Activated CD8-positive, alpha-beta memory T cell treated with anti-CD3 and anti-CD28 coated beads for 24 hours (primary cell): ENCODE results near the gene U2SURP.
"Not testable (repeated sequence)": the region's sequence is repeated elsewhere in the genome, so short reads cannot be mapped to it uniquely, and the experiment has no call there.

Source experiments
- DNase-seq: peaks from one replicate; pipeline ENCODE4 v3.0.0-alpha.2; 2020

Gene U2SURP

DNA sequence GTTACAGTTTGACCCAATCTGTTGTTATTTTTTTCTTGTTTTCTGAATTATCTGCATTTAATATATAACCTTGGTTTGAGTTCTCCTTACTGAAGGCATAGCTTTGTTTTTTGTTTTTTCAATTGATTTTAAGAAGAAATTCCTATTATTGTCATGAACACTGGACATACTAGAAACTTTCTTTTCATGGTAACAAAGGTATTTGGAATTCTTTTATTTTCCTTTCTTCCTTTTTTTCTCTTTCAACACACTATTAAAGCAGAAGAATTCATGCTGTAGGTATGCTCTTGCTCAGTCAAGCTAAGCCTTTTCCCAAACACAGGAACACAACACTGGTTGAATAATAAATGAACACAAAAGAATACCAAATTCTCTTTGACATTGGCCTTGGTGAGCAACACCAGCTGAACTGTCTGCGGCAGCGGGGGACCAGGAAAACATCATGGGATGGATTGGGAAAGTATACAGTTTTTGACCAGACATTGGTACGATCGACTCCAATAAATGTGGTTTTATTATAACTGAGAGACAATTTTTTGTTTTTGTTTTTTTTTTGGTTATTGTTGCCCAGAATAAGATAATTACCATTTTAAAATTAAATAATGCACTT lies 23.1 kb downstream of the U2SURP start:
- no peak for DNase-seq

DNA sequence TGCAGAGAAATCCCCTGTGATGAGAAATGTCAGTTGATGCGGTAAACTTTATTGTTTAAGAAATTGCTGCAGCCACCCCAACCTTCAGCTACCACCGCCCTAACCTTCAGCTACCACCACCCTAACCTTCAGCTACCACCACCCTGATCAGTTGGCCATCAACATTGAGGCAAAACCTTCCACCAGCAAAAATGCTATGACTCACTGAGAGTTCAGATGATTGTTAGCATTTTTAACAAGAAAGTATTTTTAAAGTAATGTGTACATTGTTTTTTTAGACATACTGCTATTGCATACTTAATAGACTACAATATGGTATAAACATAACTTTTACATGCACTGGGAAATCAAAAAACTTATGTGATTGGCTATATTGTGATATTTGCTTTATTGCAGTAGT lies 30.0 kb downstream of the U2SURP start:
- no peak for DNase-seq

DNA sequence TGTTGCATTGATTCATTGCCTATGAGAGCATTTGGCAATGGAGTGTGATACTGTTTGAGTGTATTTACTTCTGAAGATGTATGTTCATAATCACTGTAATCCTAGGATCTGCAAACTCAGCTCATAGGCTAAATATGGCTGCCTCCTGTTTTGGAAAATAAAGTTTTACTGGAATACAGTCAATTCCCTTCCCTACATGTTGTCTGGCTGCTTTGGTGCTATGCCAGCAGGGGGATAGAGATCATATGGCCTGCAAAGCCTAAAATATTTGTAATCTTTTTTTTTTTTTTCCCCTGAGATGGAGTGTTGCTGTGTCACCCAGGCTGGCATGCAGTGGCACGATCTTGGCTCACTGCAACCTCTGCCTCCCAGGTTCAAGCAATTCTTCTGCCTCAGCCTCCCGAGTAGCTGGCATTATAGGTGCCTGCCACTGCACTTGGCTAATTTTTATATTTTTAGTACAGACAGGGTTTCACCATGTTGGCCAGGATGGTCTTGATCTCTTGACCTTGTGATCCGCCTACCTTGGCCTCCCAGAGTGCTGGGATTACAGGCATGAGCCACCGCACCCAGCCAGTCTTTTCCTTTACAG lies 30.5 kb downstream of the U2SURP start:
- DNase-seq: not testable (repeated sequence)

DNA sequence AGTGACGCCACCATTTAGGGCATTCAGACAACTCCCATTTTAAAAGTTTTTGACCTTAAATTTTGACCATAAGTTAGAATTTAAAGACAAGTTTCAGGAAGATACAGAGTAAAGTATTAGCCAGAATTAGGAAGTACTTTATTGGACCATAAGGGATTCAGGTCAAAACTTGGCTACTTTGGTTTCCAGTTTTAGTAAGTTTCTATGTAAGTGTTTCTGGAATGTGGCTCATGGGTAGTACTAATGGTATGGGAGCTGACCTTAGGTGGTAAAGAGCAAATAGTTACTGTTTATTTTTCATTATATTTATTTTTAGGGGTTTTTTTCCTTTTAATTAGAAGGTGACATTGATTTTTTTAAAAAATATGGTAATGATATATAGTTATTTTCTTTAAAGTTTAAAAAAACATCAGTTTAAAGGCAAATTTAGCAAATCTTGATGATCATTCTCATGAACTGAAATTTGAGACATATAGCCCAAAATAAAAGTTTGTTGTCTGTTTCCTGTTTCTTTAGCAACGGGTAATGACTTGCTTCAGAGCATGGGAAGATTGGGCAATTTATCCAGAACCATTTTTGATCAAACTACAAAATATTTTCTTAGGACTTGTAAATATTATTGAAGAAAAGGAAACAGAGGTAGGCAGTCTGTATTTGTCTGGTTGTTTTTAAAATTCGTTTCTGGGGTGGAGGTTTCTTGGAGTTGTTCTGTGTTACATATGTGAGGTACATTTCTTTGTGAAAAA lies 34.3 kb downstream of the U2SURP start:
- DNase-seq: no peak

DNA sequence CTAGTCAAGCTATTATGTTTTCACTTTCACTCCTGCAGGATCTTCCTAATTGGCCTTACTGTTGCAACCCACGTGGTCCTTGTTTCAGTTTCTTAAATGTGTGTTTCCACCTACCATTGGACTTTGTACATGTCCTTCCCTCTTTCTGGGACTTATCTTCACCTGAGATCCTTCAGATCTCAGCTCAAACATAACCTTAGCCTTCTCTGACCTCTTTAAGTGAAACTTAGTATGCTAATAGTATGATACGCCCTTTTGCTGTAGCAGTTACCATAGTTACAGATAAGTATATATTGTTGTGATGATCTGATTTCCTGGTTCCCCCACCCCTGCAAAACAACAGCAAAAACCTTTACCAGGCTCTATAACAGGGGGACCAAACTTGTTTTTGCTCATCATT lies 35.2 kb downstream of the U2SURP start:
- DNase-seq: no peak

DNA sequence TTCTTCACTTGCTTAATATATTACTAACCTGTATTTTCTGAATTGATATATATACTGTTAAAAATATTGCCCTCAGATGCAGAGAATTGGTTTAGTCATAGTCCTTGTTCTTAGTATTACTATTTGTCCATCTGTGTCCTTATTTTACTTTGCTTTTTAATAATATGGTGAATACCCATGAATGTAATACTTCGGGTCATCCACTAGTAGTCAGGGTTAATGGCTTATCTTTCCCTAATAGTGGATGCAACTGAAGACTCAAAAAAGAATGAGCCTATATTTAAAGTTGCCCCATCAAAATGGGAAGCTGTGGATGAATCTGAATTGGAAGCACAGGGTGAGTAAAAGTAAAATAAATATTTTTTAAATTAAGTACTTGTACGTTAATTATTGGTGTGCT lies 36.5 kb downstream of the U2SURP start:
- DNase-seq: no peak

DNA sequence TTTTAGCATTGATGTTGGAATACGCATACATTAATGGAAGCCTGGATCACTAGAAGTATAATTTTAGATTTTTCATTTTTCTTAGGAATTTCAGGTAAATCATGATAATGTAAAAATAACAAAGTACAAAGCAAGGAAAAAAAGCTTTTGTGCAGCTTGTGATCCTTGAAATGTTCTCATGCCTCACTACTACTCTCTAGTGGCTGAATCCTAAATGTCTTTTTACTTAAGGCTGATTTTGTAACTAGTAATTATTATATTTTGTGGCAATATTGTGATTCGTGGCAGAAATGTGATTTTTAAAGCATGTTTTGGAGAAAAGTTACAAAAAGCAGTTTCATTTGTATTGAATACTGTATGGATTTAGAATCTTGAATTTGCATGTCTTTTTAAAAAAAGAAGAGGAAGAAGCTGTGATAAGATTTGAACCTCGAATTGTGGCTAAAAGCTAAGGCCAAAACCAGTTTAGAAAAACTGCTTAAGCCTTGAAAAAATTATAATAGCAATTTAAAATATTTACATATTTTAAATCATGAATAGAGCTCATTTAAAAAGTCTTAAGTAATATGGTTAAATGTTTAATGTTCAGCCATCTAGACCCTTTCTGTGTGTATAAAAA lies 39.0 kb downstream of the U2SURP start:
- DNase-seq: no peak

DNA sequence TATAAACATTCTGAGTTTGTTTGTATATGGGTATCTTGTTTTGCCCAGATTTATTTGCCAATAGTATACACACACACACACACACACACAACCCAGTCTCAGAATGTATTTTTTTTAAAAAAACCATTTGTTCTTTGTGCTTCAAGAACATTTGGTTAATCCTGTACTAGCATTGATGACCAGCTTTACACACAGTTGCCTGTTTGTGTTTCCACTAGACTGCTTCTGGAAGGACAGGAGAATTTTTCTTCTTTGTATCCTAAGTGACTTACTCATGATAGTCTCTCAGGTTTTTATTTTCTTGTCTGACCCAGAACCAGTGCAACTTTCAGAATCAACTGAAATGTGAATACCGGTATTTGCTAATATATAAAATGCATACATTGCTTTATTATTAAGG lies 40.5 kb downstream of the U2SURP start:
- DNase-seq: no peak

DNA sequence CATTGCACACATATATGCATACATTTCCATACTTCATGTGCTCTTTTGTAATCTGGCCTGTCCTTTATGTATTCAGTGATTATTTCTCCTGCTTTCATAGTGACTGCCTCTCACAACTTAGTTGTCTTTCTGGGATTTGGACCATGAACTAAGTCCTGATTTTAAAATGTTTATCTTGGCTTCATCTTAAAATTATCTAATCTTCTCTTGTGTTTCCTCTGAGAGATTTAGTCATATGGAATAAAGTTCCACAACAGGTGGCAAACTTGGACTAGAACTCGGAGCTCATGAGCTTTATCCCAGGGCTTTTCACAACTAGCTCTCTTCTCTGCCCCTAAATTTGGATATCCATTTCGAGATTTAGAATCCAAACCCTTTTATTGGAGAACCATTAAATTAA lies 44.3 kb downstream of the U2SURP start:
- DNase-seq: no peak

DNA sequence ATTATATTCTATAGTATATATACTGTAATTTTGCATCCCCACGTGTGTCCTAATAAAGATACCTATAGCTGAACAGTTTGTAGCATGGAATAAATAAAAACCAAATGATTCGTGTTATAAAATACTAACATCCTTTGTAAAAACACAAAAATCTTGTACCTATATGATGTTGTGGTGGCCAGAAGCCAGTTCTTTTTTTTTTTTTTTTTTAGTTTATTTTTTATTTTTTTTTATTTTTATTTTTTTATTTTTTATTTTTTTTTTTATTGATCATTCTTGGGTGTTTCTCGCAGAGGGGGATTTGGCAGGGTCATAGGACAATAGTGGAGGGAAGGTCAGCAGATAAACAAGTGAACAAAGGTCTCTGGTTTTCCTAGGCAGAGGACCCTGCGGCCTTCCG lies 44.7 kb downstream of the U2SURP start:
- not testable (repeated sequence) for DNase-seq

DNA sequence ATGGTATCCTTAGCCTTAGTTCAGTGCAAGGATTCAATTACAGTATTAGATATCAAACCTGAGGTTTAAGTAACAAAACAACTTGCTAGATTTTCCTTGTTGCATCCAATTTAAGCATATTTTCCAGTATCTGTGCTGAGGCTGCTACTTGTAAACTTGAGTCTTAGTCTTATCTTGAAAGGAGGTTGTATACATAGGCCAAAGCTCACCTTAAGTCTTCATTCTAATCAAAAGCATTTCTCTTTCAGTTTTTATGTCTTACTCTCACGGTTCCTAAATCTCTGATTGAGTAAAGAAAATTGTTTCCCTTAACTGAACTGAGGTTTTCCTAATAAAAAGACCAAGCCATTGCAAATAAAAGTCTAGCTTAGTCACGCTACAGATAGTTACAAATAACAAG lies 52.6 kb downstream of the U2SURP start:
- DNase-seq: no peak

DNA sequence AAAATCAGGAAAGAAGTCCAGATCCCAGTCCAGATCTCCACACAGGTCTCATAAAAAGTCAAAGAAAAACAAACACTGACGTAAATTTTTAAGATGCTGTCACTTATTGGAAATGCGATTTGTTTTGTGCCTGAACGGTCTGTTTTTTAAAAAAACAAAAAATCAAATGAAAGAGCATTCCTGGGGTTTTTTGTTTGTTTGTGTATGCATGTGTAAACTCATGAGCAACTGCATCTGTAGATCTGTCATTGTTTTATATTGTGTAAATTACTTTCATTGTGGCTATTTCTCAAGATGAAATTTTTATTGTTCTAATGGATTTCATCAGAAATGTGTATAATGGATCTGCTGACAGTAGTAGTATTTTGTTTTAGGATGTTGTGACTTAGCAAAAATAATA lies 55.0 kb downstream of the U2SURP start:
- DNase-seq: no peak

DNA sequence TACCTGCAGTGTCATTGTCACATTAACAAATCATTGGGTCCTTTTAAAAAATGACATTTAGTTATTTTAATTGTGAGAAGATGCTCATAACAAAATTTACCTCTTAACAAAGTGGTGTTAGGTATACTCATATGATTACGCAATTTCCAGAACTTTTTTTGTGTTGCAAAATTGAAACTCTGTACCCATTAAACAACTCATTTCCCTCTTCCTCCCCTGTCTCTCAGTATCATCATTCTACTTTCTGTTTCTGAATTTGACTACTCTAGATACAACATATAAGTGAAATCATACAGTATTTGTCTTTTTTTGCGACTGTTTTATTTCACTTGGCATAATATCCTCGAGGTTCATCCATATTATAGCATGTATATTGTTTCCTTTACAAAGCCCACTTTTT lies 59.5 kb downstream of the U2SURP start:
- no peak for DNase-seq

DNA sequence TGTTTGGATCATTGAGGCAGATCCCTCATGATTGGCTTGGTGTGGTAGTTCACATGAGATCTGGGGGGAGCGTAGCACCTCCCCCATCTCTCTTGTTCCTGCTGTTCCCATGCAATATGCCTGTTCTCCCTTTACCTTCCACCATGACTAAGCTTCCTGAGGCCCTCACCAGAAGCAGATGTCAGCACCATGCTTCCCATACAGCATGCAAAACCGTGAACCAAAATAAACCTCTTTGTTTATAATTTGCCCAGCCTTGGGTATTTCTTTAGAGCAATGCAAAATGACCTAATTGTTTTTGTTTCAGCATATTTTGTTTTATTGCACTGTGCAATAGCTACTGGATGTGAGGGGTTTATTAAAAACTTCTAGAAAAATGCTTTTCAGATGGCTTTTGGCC lies 61.6 kb downstream of the U2SURP start:
- DNase-seq: no peak

DNA sequence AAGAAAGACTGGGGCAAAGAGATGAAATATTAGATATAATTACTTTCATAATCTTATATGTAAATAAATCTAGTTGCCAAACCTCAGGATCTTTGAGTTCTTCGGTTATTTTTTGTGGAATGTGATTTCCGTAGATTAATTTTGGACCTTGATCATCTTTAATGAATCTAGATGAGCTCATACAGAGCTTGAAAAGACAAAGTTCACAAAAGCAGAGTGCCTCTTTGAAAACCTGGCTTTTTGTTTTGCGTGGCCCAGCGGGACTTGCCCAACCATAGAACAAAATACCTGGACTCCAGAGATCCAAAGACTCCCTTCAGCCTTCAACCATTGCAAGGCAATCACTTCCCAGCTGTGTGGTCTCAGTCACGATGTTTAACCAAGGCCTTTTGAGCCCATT lies 63.4 kb downstream of the U2SURP start:
- no peak for DNase-seq

DNA sequence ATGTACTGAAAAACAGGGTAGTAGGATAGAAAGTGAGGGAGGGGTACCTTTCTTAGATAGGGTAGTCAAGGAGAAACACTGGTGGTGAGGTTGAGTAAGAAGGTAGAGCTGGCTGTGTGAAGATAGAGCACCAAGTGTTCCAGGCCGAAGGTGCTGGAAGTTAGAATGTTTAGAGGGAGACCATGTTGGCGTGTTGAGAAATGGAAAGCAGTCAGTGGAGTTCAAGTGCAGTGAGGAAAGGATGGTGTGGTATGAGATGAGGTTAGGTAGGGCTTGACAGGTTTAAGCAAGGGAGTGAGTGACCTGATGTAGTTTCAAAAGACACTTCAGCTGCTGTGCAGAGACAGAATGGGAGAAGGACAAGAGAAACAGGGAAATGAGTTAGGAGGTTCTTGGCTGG lies 64.0 kb downstream of the U2SURP start:
- no peak for DNase-seq

DNA sequence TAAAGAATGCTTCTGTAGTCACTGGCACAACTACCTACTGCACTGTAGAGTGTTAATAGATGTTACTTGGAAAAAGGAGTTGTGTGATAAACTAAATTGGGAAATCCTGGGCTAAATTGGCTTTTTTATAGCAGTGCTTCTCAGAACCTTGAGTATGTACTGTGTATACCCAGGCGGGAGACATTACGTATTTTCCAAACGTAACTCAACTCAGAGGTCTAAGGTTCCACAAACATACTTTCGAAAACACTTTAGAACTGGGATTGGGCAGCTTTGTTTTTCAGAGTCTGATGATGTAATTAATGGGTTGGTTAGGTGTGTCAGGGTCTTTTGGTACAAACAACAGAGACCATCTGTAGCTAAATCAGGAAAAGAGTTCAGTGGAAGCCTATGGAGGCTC lies 64.7 kb downstream of the U2SURP start:
- DNase-seq: no peak

DNA sequence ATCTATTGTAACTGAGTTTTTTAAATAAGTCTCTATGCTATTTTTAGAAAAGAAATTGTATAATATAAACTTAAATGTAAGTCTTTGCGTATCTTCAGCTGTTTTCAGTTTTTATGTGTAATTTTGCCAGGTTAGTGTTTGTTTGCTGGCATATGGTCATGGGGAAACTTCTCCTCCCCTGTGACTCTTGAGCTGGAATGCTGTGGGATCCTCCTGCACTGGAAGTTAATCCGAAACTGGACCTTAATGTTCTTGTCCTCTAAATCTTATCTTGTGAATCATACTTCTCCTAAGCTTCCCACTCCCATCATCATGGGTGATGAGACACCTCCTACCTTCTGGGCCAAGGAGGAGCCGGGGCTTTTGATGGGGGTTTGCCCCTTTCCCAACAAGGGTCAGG lies 65.8 kb downstream of the U2SURP start:
- DNase-seq: no peak

DNA sequence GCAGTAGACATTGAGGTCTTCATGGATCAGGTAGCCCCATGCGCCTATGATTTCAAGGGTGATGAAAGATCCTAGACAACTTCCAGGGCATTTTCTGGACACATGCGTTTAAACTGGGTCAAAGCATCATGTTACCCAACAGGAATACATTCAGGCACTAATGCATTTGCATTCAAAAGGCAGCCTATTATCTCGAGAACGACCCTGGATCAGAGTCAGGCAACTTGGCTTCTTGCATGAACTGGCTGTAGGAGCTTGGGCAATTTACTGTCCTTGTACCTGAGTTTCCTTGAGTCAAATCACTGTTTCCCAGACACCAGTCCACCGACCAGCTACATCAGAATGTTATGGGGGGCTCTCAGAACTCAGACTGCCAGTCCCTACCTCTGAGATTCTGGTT lies 66.7 kb downstream of the U2SURP start:
- DNase-seq: no peak

DNA sequence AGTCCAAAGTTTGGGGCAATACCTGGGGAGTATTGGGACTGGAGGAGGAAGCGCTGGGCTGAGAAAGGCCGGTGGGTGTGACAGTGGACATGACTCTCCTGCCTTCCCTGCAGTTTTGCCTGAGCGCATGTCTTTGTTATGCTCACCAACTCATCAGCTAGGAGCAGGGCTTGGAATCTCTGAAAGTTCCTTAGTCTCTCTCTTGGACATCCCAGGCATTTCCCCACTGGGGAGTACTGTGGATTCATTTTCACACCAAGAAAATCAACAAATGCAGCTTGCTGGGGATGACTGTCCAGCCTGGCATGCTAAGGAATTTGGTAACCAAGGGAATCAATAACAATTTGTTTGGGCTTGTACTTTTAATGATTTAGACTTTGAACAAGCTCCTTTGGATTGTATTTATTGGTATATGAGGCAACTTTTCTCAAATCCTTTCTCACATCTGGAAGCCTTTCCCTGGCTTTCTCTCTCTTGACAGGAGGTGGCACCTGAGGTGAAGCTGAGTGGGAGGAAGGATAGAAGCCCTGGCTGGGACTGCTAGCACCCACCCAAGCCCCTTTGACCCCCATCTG lies 69.7 kb downstream of the U2SURP start:
- DNase-seq: no peak

DNA sequence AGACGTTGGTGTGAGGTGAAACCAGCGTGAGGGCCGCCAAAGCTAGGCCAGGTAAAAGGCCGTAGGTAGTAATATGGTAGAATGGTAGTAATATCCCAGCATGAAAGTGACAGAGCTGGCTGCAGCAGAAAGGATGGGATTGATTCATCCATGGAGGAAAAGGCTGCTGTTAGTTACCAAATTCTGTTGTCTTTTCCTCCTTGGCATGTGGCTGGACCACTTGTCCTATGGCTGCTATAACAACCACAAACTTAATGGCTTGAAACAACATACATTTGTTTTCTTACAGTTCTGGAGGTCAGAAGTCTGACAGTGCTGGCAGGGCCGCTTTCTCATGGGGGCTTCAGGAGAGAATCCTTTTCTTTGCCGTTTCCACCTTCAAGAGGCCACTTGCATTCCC lies 70.4 kb downstream of the U2SURP start:
- DNase-seq: no peak

DNA sequence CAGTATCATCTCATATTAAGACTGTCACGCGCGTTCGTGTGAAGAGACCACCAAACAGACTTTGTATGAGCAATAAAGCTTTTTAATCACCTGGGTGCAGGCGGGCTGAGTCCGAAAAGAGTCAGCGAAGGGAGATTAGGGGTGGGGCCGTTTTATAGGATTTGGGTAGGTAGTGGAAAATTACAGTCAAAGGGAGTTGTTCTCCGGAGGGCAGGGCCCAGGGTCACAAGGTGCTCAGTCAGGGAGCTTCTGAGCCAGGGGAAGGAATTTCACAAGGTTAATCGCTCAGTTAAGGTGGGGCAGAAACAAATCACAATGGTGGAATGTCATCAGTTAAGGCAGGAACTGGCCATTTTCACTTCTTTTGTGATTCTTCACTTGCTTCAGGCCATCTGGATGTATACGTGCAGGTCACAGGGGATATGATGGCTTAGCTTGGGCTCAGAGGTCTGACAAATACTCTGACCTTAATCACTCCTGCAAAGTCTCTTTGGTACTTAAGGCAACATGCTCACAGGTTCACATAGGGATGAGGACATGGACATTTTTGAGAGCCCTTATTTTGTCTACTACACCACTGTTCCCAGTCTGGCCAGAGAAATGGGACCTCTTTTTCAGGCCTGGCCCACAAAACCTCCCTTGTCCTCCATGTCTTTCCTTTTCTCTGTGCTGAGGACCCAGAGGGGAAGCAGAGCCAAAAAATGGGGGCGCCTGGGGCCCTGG lies 71.1 kb downstream of the U2SURP start:
- DNase-seq: not testable (repeated sequence)

DNA sequence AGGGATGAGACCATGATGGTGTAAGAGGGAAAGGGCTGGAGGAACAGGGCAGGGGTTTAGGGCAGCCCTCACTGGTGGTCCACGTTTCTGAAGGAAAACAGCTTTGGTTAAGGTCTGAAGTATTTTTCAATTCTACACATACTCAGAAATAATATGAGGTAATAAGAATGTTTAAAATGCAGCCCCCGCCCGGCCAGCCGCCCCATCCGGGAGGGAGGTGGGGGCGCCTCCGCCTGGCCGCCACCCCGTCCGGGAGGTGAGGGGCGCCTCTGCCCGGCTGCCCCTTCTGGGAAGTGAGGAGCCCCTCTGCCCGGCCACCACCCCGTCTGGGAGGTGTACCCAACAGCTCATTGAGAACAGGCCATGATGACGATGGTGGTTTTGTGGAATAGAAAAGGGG lies 72.2 kb downstream of the U2SURP start:
- not testable (repeated sequence) for DNase-seq
